Measurements from ENCODE around the gene MAGI1.
"Not testable (repeated sequence)": the region's sequence is repeated elsewhere in the genome, so short reads cannot be mapped to it uniquely, and the experiment has no call there.

MAGI1 gene

GRCh38 chr3:65534805-65535204 lies 503.9 kb downstream of the MAGI1 start:
- H3K4me3 Mint-ChIP-seq: no peak overlapping the region
- no peaks in the 10 kb centered on the region for H3K36me3 Mint-ChIP-seq (ENCODE audit: low read depth)
- intact Hi-C loops (cut with micrococcal nuclease): no loop called here
- no peak overlapping the region for H3K27ac Mint-ChIP-seq
- H3K9me3 Mint-ChIP-seq: no peaks in the 10 kb centered on the region
- H3K27me3 Mint-ChIP-seq: no peaks in the 10 kb centered on the region
- no peaks in the 10 kb centered on the region for H3K4me1 Mint-ChIP-seq (ENCODE audit: low read depth)

DNA sequence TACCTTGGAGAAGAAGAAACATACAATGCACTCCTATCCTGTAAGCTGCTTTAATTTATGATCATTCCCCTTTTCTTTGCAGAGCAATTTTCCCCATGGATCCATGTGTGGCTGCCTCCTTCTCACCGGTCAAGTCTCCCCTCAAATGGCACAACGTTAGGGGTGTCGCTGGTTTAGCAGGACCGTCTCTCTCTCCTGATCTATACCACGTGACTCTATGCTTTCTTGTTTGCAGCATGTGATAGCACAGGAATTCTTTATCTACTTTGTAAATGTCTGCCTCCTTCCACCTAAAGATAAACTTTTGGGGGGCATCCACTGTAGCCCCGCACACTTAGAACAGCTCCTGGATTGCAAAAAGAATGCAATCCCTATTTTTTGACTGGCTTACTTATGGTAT lies 506.0 kb downstream of the MAGI1 start:
- Mint-ChIP-seq H3K36me3 (ENCODE audit: low read depth) (no peaks in the 10 kb centered on the region), H3K27me3 (no peaks in the 10 kb centered on the region), H3K4me3 (no peak overlapping the region), H3K4me1 (ENCODE audit: low read depth) (no peaks in the 10 kb centered on the region), H3K27ac (no peak overlapping the region), H3K9me3 (no peaks in the 10 kb centered on the region)
- intact Hi-C loops (cut with micrococcal nuclease): no loop called here

- Mint-ChIP-seq H3K4me1 (ENCODE audit: low read depth) (no peaks in the 10 kb centered on the region), H3K4me3 (no peak overlapping the region), H3K27ac (no peak overlapping the region), H3K27me3 (no peaks in the 10 kb centered on the region), H3K36me3 (ENCODE audit: low read depth) (no peaks in the 10 kb centered on the region), H3K9me3 (no peaks in the 10 kb centered on the region)
- intact Hi-C loops (cut with micrococcal nuclease): no loop called here
Observed at GRCh38 chr3:65532215-65532614, 506.5 kb downstream of the MAGI1 start.

DNA sequence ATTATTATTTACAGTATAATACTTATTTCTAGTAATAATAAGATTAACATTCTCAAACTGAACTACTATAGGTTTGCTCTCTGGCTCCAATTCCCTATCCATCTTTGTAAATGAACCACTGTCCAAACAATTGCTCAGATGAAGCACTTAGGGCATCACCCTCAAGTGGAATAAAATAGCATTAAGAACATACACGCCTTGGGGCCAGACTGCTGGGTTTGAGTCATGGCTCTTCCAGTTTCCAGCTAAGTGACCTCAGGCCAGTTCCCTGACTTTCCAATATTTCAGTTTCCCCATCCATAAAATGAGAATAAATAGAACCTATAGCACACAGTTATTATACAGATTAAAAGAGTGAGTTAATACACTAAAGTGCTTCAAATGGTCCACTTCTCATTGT lies 507.2 kb downstream of the MAGI1 start:
- Mint-ChIP-seq H3K4me3 (no peak overlapping the region), H3K27ac (no peak overlapping the region), H3K9me3 (no peaks in the 10 kb centered on the region), H3K4me1 (ENCODE audit: low read depth) (no peaks in the 10 kb centered on the region), H3K36me3 (ENCODE audit: low read depth) (no peaks in the 10 kb centered on the region), H3K27me3 (no peaks in the 10 kb centered on the region)
- intact Hi-C loops (cut with micrococcal nuclease): no loop called here

GRCh38 chr3:65526656-65527055 lies 512.1 kb downstream of the MAGI1 start:
- Mint-ChIP-seq H3K27ac (no peak overlapping the region), H3K4me1 (ENCODE audit: low read depth) (no peaks in the 10 kb centered on the region), H3K4me3 (no peak overlapping the region), H3K36me3 (ENCODE audit: low read depth) (no peaks in the 10 kb centered on the region), H3K27me3 (no peaks in the 10 kb centered on the region), H3K9me3 (no peaks in the 10 kb centered on the region)
- intact Hi-C loops (cut with micrococcal nuclease): no loop called here

DNA sequence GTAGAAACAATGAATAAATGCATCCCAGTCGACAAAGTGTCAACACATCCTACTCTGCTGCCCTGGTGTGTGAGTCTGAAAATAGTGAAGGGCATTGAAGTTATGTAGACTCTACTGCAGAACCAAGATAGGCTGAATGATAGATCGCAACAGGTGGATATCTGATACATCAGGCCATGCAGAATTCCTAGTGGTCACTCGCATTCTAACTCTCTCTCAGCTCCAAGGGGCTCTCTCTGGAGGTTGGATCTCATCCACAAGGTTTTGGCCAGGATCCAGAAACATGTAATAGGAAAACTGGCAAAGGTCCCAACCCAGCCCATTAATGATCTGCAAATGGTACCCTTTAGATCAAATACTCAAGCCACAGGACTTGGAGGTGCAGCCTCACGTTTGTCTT lies 514.1 kb downstream of the MAGI1 start:
- Mint-ChIP-seq H3K27me3 (no peaks in the 10 kb centered on the region), H3K27ac (no peak overlapping the region), H3K4me3 (no peak overlapping the region), H3K36me3 (ENCODE audit: low read depth) (no peaks in the 10 kb centered on the region), H3K4me1 (ENCODE audit: low read depth) (no peaks in the 10 kb centered on the region), H3K9me3 (no peaks in the 10 kb centered on the region)
- intact Hi-C loops (cut with micrococcal nuclease): no loop called here

DNA sequence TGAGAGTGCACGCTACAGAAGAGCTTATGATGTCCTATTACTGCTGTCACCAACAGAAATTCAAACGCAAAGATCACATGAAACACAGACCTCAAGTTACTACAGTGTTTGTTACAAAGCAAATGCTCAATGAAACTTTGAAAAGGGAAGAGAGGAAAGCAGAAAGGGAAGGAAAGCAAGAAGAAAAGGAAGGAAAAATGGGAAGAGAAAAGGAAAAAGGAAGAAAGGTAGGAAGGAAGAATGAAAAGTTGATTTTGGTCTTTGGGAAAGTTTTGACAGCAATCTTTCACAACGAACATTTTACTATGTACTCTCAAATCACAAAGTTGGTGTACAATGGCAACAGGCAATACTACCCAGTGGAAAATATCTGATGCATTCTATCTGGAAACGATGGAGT lies 514.8 kb downstream of the MAGI1 start:
- no peaks in the 10 kb centered on the region for H3K27me3 Mint-ChIP-seq
- no peaks in the 10 kb centered on the region for H3K4me1 Mint-ChIP-seq (ENCODE audit: low read depth)
- intact Hi-C loops (cut with micrococcal nuclease): no loop called here
- no peak overlapping the region for H3K4me3 Mint-ChIP-seq
- no peaks in the 10 kb centered on the region for H3K36me3 Mint-ChIP-seq (ENCODE audit: low read depth)
- peaks cover 4% of the 10 kb centered on the region for H3K9me3 Mint-ChIP-seq
- H3K27ac Mint-ChIP-seq: no peak overlapping the region

GRCh38 chr3:65521032-65521431 lies 517.7 kb downstream of the MAGI1 start:
- Mint-ChIP-seq H3K9me3 (peaks cover 20% of the 10 kb centered on the region), H3K36me3 (ENCODE audit: low read depth) (no peaks in the 10 kb centered on the region), H3K27ac (no peak overlapping the region), H3K27me3 (no peaks in the 10 kb centered on the region), H3K4me3 (no peak overlapping the region), H3K4me1 (ENCODE audit: low read depth) (no peaks in the 10 kb centered on the region)
- intact Hi-C loops (cut with micrococcal nuclease): no loop called here

GRCh38 chr3:65516998-65517397 lies 521.7 kb downstream of the MAGI1 start:
- H3K36me3 Mint-ChIP-seq (ENCODE audit: low read depth): no peaks in the 10 kb centered on the region

GRCh38 chr3:65514317-65514716 lies 524.4 kb downstream of the MAGI1 start:
- H3K36me3 Mint-ChIP-seq (ENCODE audit: low read depth); H3K27me3 Mint-ChIP-seq; H3K4me1 Mint-ChIP-seq (ENCODE audit: low read depth); H3K27ac Mint-ChIP-seq; H3K4me3 Mint-ChIP-seq; intact Hi-C loops (cut with micrococcal nuclease): not testable (repeated sequence)
- peaks cover 30% of the 10 kb centered on the region for H3K9me3 Mint-ChIP-seq

More at GRCh38 chr3:65516998-65517397, 521.7 kb downstream of the MAGI1 start:
- intact Hi-C loops (cut with micrococcal nuclease): no loop called here
- H3K27ac Mint-ChIP-seq: no peak overlapping the region
- H3K9me3 Mint-ChIP-seq: peaks cover 20% of the 10 kb centered on the region
- no peak overlapping the region for H3K4me3 Mint-ChIP-seq
- no peaks in the 10 kb centered on the region for H3K27me3 Mint-ChIP-seq
- H3K4me1 Mint-ChIP-seq (ENCODE audit: low read depth): no peaks in the 10 kb centered on the region

GRCh38 chr3:65509423-65509794 lies 529.3 kb downstream of the MAGI1 start:
- H3K9me3 Mint-ChIP-seq: peaks cover 14% of the 10 kb centered on the region
- H3K4me1 Mint-ChIP-seq (ENCODE audit: low read depth); H3K27ac Mint-ChIP-seq; intact Hi-C loops (cut with micrococcal nuclease); H3K4me3 Mint-ChIP-seq; H3K36me3 Mint-ChIP-seq (ENCODE audit: low read depth); H3K27me3 Mint-ChIP-seq: not testable (repeated sequence)

DNA sequence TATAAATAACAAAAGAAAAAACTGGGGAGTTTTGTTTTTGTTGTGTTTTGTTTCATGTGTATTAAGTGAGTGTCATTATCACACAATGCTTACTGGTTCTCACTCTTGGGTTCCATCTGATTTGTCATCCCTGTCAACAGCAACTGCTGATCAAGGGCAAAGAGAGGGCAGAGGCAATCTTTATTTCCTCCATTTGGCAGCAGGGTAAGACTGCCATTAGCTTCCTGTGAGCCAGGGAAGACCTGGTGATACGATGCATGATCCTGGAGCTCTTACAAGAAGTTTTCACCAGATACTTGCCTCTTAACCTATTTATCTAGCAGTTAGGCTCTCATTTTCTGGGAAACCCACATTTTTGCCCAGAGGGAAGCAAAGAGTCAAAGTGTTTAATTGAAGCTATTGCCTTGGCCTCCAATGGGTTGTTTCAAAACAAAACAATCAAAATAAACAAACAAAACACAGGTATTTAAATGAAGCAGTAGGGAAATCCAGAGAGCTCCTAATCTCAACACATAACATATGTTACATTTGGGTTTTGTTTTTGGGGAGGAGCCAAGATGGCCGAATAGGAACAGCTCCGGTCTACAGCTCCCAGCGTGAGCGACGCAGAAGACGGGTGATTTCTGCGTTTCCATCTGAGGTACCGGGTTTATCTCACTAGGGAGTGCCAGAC lies 529.8 kb downstream of the MAGI1 start:
- Mint-ChIP-seq H3K27me3 (no peaks in the 10 kb centered on the region), H3K9me3 (peaks cover 14% of the 10 kb centered on the region), H3K4me3 (no peak overlapping the region), H3K4me1 (ENCODE audit: low read depth) (no peaks in the 10 kb centered on the region), H3K27ac (no peak overlapping the region), H3K36me3 (ENCODE audit: low read depth) (no peaks in the 10 kb centered on the region)
- intact Hi-C loops (cut with micrococcal nuclease): no loop called here

DNA sequence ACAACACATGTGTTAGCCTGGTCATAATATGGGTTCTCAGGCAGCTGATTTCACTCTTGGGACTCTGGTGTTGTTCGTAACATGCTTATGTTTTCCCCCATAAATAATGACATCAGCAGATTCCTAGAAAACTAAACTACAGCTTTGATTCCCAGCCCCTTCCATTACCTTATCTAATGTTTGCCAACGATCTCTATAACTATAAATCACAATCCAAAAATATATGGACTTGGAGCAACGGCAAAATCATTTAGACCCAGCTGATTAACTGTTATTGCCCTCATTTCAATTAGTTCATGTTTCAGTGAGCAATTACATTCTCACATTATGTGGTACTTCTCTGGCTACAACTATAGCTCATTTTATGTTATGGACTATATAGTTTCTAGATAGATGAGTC lies 531.3 kb downstream of the MAGI1 start:
- intact Hi-C loops (cut with micrococcal nuclease): no loop called here
- Mint-ChIP-seq H3K27me3 (no peaks in the 10 kb centered on the region), H3K36me3 (ENCODE audit: low read depth) (no peaks in the 10 kb centered on the region), H3K4me3 (no peak overlapping the region), H3K4me1 (ENCODE audit: low read depth) (no peaks in the 10 kb centered on the region), H3K9me3 (peaks cover 14% of the 10 kb centered on the region), H3K27ac (no peak overlapping the region)

DNA sequence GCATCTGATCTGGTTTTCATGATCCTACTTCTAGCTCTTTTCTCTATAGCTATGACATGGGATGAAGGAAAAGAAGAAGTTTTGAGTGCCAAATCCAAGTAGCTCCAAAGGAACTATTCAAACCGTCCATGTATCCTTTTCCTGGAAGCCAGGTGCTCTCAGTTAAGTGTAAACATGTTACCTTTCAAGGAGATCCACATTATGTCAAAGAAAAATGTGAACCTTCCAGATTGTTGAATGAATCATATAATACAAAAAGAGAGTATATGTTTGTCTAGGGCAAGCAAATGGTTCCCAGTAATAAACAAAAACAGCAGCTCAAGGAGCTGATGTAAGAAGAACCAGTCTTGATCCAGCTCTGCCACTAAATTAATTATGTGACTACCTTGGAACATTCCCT lies 534.9 kb downstream of the MAGI1 start:
- Mint-ChIP-seq H3K4me3 (no peak overlapping the region), H3K27me3 (no peaks in the 10 kb centered on the region), H3K27ac (no peak overlapping the region), H3K36me3 (ENCODE audit: low read depth) (no peaks in the 10 kb centered on the region), H3K4me1 (ENCODE audit: low read depth) (no peaks in the 10 kb centered on the region), H3K9me3 (no peaks in the 10 kb centered on the region)
- intact Hi-C loops (cut with micrococcal nuclease): no loop called here

GRCh38 chr3:65502526-65502925 lies 536.2 kb downstream of the MAGI1 start:
- no peak overlapping the region for H3K27ac Mint-ChIP-seq
- no peaks in the 10 kb centered on the region for H3K36me3 Mint-ChIP-seq (ENCODE audit: low read depth)
- no peaks in the 10 kb centered on the region for H3K9me3 Mint-ChIP-seq
- H3K27me3 Mint-ChIP-seq: no peaks in the 10 kb centered on the region
- H3K4me1 Mint-ChIP-seq (ENCODE audit: low read depth): no peaks in the 10 kb centered on the region
- intact Hi-C loops (cut with micrococcal nuclease): no loop called here
- no peak overlapping the region for H3K4me3 Mint-ChIP-seq
